Breast epithelium (tissue), 3 donors: Measurements from ENCODE around the gene GNAZ.

ENCODE experiments used
- CTCF ChIP-seq, 3 donors: fragments of 450-650 bp; IDR thresholded peaks; one replicate each; pipeline ENCODE4 v1.5.1; 2016 to 2017; ENCODE audit warnings: antibody characterized with exemption in 3 of 3, mild to moderate bottlenecking in 3 of 3, moderate library complexity in 3 of 3
- POLR2A ChIP-seq: fragments of 450-650 bp; IDR thresholded peaks from one replicate; pipeline ENCODE4 v1.6.1; 2016; ENCODE audit warnings: antibody characterized with exemption, mild to moderate bottlenecking, moderate library complexity
- POLR2AphosphoS5 ChIP-seq, 3 donors: sonication (generic); formaldehyde crosslinking; IDR thresholded peaks; one replicate each; pipeline ENCODE4 v1.6.1; 2017; ENCODE audit warnings: antibody characterized with exemption in 3 of 3

DNA sequence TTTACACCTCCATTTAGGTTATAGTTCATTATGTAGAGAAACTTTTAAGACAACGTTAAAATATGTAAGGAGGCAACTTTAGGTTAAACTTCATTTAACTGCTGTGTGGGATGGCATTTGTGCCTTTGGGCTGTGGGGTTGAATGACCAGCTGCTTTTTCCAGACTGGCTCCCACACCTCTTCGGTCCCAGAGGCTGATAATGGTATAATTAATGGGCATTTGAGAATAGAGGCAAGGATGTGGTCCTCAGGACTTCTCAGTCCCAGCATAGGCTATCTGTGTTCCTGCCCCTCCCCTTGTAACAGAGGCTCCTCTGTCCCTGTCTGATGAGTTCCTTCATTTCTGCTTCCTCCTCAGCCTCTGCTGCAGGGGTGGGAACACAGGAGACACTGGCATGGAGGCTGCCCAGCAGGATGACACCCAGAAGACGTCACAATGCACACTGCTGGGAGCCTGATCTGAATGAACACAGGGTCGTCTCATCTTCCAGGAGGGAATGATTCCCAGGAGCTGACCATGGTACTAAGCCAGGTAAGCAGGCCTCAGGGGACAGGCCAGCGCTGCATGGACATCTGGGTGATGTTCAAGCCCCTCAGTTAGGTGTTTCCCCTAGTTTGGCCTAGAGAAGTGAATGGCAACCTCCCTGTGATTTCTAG is 17.1 kb upstream of the GNAZ start:
- TF ChIP-seq CTCF (IDR thresholded peaks at IDR 0.05) = no peak
- TF ChIP-seq POLR2AphosphoS5 (IDR thresholded peaks at IDR 0.05) = no peak
- TF ChIP-seq POLR2A = no peak
